H9 (cell line): ENCODE measurements around the gene CKS2. TPM values are rescaled to one million over a fixed set of nuclear protein-coding genes. Genes with fewer than 3 reads are reported as not detected.

Source experiments
- DNase-seq: peaks from one replicate; pipeline ENCODE4 v3.0.0-alpha.2; 2017
- H2AFZ ChIP-seq: one replicate; pipeline ENCODE4 v1.6.1; 2013; ENCODE audit warnings: mild to moderate bottlenecking, low read length, control low read depth, moderate library complexity
- H2AK5ac ChIP-seq: 2 replicates; pipeline ENCODE4 v1.6.1; 2013; ENCODE audit warnings: low read length, control low read depth, mixed read lengths; ENCODE audit not compliant: insufficient read length
- H2BK120ac ChIP-seq: one replicate; pipeline ENCODE4 v1.6.1; 2013; ENCODE audit warnings: low read depth, mild to moderate bottlenecking, low read length, control low read depth, inconsistent platforms; ENCODE audit not compliant: poor library complexity, severe bottlenecking
- H2BK12ac ChIP-seq: 2 replicates; pipeline ENCODE4 v1.6.1; 2013; ENCODE audit warnings: low read length, control low read depth, mixed read lengths, low read depth; ENCODE audit not compliant: insufficient read length
- H2BK15ac ChIP-seq: 2 replicates; pipeline ENCODE4 v1.6.1; 2013; ENCODE audit warnings: low read depth, low read length, control low read depth
- H2BK20ac ChIP-seq: one replicate; pipeline ENCODE4 v1.6.1; 2013; ENCODE audit warnings: low read depth, mild to moderate bottlenecking, low read length, control low read depth, inconsistent platforms; ENCODE audit not compliant: poor library complexity, severe bottlenecking
- H2BK5ac ChIP-seq: 2 replicates; pipeline ENCODE4 v1.6.1; 2013; ENCODE audit warnings: low read length, control low read depth, mixed read lengths; ENCODE audit not compliant: insufficient read length
- H3K14ac ChIP-seq: 2 replicates; pipeline ENCODE4 v1.6.1; 2013; ENCODE audit warnings: low read length, control low read depth; ENCODE audit not compliant: insufficient read depth
- H3K18ac ChIP-seq: 2 replicates; pipeline ENCODE4 v1.6.1; 2013; ENCODE audit warnings: low read depth, mild to moderate bottlenecking, mixed read lengths, low read length, control low read depth; ENCODE audit not compliant: insufficient read length
- H3K23ac ChIP-seq: 2 replicates; pipeline ENCODE4 v1.6.1; 2013; ENCODE audit warnings: low read length, control low read depth, mixed read lengths, low read depth; ENCODE audit not compliant: insufficient read length
- H3K23me2 ChIP-seq: 2 replicates; pipeline ENCODE4 v1.6.1; 2013; ENCODE audit warnings: low read depth, mild to moderate bottlenecking, mixed read lengths, low read length, control low read depth; ENCODE audit not compliant: insufficient read length, poor library complexity, severe bottlenecking
- H3K27ac ChIP-seq: 2 replicates; pipeline ENCODE4 v1.5.1; 2013; ENCODE audit warnings: low read length, control low read depth, mixed read lengths, low read depth; ENCODE audit not compliant: insufficient read length
- H3K27me3 ChIP-seq: 2 replicates; pipeline ENCODE4 v1.6.1; 2013; ENCODE audit warnings: low read length, control low read depth, inconsistent platforms; ENCODE audit not compliant: insufficient read depth
- H3K4ac ChIP-seq: 2 replicates; pipeline ENCODE4 v1.6.1; 2013; ENCODE audit warnings: low read depth, mild to moderate bottlenecking, control low read depth, inconsistent platforms, low read length, moderate library complexity
- H3K4me1 ChIP-seq: 2 replicates; pipeline ENCODE4 v1.6.1; 2013; ENCODE audit warnings: low read length, control low read depth, inconsistent platforms; ENCODE audit not compliant: insufficient read depth
- H3K4me2 ChIP-seq: 2 replicates; pipeline ENCODE4 v1.6.1; 2013; ENCODE audit warnings: low read length, control low read depth, mixed read lengths; ENCODE audit not compliant: insufficient read length, insufficient read depth
- H3K56ac ChIP-seq: 2 replicates; pipeline ENCODE4 v1.6.1; 2013; ENCODE audit warnings: low read depth, mild to moderate bottlenecking, mixed read lengths, low read length, control low read depth; ENCODE audit not compliant: insufficient read length
- H3K79me1 ChIP-seq: 2 replicates; pipeline ENCODE4 v1.6.1; 2013; ENCODE audit warnings: low read depth, mild to moderate bottlenecking, moderate library complexity, low read length, control low read depth, inconsistent platforms; ENCODE audit not compliant: insufficient read depth, poor library complexity, severe bottlenecking
- H3K79me2 ChIP-seq: 2 replicates; pipeline ENCODE4 v1.6.1; 2013; ENCODE audit warnings: low read length, control low read depth, inconsistent platforms; ENCODE audit not compliant: insufficient read depth
- H3K9ac ChIP-seq: 2 replicates; pipeline ENCODE4 v1.6.1; 2013; ENCODE audit warnings: low read length, control low read depth, mixed read lengths; ENCODE audit not compliant: insufficient read length; ENCODE audit errors: extremely low read depth
- H3K9me3 ChIP-seq: one replicate; pipeline ENCODE4 v1.6.1; 2013; ENCODE audit warnings: low read depth, low read length, inconsistent platforms; ENCODE audit not compliant: control insufficient read depth
- H3T11ph ChIP-seq: one replicate; pipeline ENCODE4 v1.6.1; 2013; ENCODE audit warnings: mild to moderate bottlenecking, low read length, control low read depth, inconsistent platforms
- H4K20me1 ChIP-seq: one replicate; pipeline ENCODE4 v1.6.1; 2013; ENCODE audit not compliant: control insufficient read depth, insufficient read length, insufficient read depth
- H4K5ac ChIP-seq: 2 replicates; pipeline ENCODE4 v1.6.1; 2013; ENCODE audit warnings: low read depth, mild to moderate bottlenecking, mixed read lengths, low read length, control low read depth; ENCODE audit not compliant: insufficient read length
- H4K8ac ChIP-seq: replicated peaks from 2 replicates; pipeline ENCODE4 v1.6.1; 2013; ENCODE audit warnings: low read length, control low read depth, mixed read lengths, low read depth; ENCODE audit not compliant: insufficient read length
- H4K91ac ChIP-seq: 2 replicates; pipeline ENCODE4 v1.6.1; 2013; ENCODE audit warnings: low read depth, mild to moderate bottlenecking, moderate library complexity, mixed read lengths, low read length, control low read depth; ENCODE audit not compliant: insufficient read length
- H3K27ac Mint-ChIP-seq, 3 experiments: 2 replicates in 2 of 3; 3 replicates in 1 of 3; pipeline ENCODE4 v1.8.0; 2020 to 2021; ENCODE audit warnings: mixed read lengths in 3 of 3, mild to moderate bottlenecking in 1 of 3, moderate library complexity in 1 of 3
- H3K27me3 Mint-ChIP-seq: 2 replicates; pipeline ENCODE4 v1.8.0; 2021; ENCODE audit warnings: low read depth, mild to moderate bottlenecking, moderate library complexity, mixed read lengths
- H3K36me3 Mint-ChIP-seq, 3 experiments: 2 replicates in 2 of 3; 3 replicates in 1 of 3; pipeline ENCODE4 v1.8.0; 2020 to 2021; ENCODE audit warnings: low read depth in 3 of 3, mixed read lengths in 3 of 3; ENCODE audit not compliant: insufficient read depth in 1 of 3
- H3K4me1 Mint-ChIP-seq, 2 experiments: 2 replicates each; pipeline ENCODE4 v1.8.0; 2020; ENCODE audit warnings: mixed read lengths in 2 of 2
- H3K4me3 Mint-ChIP-seq, 2 experiments: 2 replicates in 1 of 2; 3 replicates in 1 of 2; pipeline ENCODE4 v1.8.0; 2020 to 2021; ENCODE audit warnings: mild to moderate bottlenecking in 2 of 2, mixed read lengths in 2 of 2, moderate library complexity in 1 of 2
- H3K9me3 Mint-ChIP-seq, 2 experiments: 2 replicates in 1 of 2; 3 replicates in 1 of 2; pipeline ENCODE4 v1.8.0; 2020; ENCODE audit warnings: mild to moderate bottlenecking in 2 of 2, mixed read lengths in 2 of 2, moderate library complexity in 1 of 2
- CTCF ChIP-seq: fragments of 200-600 bp; sonication (generic); conservative IDR thresholded peaks from 3 replicates; pipeline ENCODE4 v1.8.0; 2021; ENCODE audit warnings: antibody characterized with exemption, mild to moderate bottlenecking
- WGBS: extraction: QIAGEN DNeasy Blood & Tissue Kit; methylation state at CpG from one replicate; pipeline ENCODE4 v1.1.7; 2013; ENCODE audit warnings: missing lambda C conversion rate, low lambda C conversion rate, mixed read lengths; ENCODE audit not compliant: insufficient read length; ENCODE audit errors: extremely low coverage; 5-methylcytosine and 5-hydroxymethylcytosine counted together
- total RNA-seq: library from RNA; stranded (reverse); gene quantifications from 2 replicates; pipeline ENCODE4 v1.2.1, GENCODE V29; 2021

Gene CKS2
- total RNA-seq, 1 experiment from 2014 or later, result 211 TPM

DNA sequence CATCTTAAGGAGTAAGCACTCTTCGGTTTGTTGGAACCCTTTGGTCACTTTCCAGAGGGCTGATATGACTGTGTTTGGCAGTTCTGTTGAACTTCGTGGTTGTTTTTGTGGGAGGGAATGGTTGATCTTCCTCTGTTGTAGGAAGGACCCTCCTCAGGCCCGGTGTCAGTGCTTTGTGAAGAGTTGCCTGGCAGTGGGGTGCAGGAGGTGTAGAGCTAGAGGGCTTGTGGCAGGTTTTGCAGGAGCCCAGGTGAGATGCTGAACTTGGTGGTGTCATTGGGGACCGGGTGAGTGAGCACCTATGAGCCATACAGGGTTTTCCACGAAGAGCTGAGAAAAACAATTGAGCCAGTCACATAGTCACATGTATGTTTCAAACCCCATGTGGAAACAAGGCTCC lies 34.5 kb downstream of the CKS2 start:
- no peak overlapping the region for H4K8ac ChIP-seq
- no peak overlapping the region for H2BK5ac ChIP-seq
- no peak overlapping the region for H3K27ac ChIP-seq
- no peak overlapping the region for H4K5ac ChIP-seq
- H3T11ph ChIP-seq, result no peak overlapping the region
- Mint-ChIP-seq H3K9me3 (no peaks in the 10 kb centered on the region), H3K27ac (no peak overlapping the region), H3K27me3 (no peaks in the 10 kb centered on the region), H3K36me3 (peaks cover 58 to 96% (median 94%) of the 10 kb centered on the region in 3 experiments; a peak in 6 of 7 replicates), H3K4me3 (no peak overlapping the region), H3K4me1 (no peaks in the 10 kb centered on the region)
- H3K4me2 ChIP-seq, result no peak overlapping the region
- H3K23ac ChIP-seq, result no peak overlapping the region
- H3K79me1 ChIP-seq, result no peaks in the 10 kb centered on the region
- H3K9ac ChIP-seq, result no peak overlapping the region
- no peaks in the 10 kb centered on the region for H3K27me3 ChIP-seq
- no peak overlapping the region for H3K14ac ChIP-seq
- no peak for TF ChIP-seq CTCF
- H2BK20ac ChIP-seq, result no peak overlapping the region
- no peaks in the 10 kb centered on the region for H3K79me2 ChIP-seq
- no peaks in the 10 kb centered on the region for H3K23me2 ChIP-seq
- no peak overlapping the region for H4K91ac ChIP-seq
- H3K9me3 ChIP-seq, result no peaks in the 10 kb centered on the region
- H3K18ac ChIP-seq, result no peak overlapping the region
- H3K4me1 ChIP-seq, result no peaks in the 10 kb centered on the region
- no peak overlapping the region for H3K56ac ChIP-seq
- no peak for DNase-seq
- no peak overlapping the region for H3K4ac ChIP-seq
- WGBS, result no CpG with 5 or more reads among the region's 5 CpGs
- H2BK12ac ChIP-seq, result no peak overlapping the region
- H2AFZ ChIP-seq, result no peak overlapping the region
- H4K20me1 ChIP-seq, result no peaks in the 10 kb centered on the region
- H2AK5ac ChIP-seq, result no peak overlapping the region
- no peak overlapping the region for H2BK15ac ChIP-seq
- no peak overlapping the region for H2BK120ac ChIP-seq
